ENCODE data around the gene MREG.

MREG gene

GRCh38 chr2:216034065-216034464 is 20.7 kb upstream of the MREG start:
- TF ChIP-seq, protein P1, sequence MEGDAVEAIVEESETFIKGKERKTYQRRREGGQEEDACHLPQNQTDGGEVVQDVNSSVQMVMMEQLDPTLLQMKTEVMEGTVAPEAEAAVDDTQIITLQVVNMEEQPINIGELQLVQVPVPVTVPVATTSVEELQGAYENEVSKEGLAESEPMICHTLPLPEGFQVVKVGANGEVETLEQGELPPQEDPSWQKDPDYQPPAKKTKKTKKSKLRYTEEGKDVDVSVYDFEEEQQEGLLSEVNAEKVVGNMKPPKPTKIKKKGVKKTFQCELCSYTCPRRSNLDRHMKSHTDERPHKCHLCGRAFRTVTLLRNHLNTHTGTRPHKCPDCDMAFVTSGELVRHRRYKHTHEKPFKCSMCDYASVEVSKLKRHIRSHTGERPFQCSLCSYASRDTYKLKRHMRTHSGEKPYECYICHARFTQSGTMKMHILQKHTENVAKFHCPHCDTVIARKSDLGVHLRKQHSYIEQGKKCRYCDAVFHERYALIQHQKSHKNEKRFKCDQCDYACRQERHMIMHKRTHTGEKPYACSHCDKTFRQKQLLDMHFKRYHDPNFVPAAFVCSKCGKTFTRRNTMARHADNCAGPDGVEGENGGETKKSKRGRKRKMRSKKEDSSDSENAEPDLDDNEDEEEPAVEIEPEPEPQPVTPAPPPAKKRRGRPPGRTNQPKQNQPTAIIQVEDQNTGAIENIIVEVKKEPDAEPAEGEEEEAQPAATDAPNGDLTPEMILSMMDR (conservative IDR thresholded peaks at IDR 0.05; ENCODE audit: low read depth, low read length), result peak; percentile 94
- no peak for DNase-seq (ENCODE audit: low read depth)
- no peak overlapping the region for H3K4me3 ChIP-seq (ENCODE audit: low read length)

DNA sequence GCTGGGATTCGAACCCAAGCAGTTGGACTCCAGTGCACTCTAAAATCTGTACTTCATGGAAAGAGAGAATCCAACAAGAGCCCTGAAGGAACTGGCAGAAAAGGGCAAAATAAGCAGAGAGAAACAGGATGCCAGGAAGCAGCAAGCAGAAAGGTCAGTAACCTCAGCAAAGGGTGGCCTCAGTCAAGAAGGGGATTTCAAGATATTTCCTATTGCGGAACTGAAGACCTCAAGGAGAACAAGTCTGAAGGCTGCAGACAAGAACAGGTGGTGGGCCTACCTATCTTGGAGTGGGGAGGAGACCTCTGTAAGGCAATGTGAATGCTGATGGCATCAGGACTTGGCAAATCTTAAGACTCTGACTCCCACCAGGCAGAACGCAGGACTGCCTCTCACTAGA is 20.1 kb upstream of the MREG start:
- H3K4me3 ChIP-seq (ENCODE audit: low read length), result no peak overlapping the region
- DNase-seq (ENCODE audit: low read depth), result no peak
- TF ChIP-seq, protein P1 (conservative IDR thresholded peaks at IDR 0.05; ENCODE audit: low read depth, low read length), result no peak

DNA sequence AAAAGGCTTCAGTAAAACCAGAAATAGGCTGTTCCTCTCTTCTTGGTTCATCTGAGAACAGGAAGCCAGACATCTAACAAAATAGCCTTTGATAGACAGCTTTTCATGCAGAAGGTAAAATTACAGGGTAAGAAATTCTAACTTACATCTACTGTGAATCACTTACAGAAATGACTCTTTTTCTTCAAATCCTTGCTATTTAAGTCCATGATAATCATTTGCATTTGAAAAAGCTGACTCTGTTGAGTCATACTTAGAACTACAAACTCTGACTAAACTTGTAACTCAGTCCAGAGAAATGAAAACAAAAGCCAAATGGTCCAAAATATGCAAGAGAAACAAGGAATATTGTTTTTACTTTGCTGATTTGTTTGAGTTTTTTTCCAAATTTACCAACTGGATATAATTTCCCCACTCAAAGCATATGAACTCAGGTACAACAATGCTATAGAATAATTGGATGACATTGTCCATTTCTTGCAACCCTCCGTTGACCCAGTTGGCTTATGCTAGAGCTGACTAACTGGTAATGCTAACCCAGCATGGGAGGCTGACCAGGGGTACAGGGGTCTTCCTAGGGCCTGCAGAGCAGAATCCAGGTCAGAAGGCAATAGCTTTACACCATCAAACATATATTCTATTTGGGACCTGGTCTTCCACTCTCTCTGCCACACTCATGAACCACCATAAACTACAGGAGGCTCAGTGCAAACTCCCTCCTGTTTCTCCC is 18.8 kb upstream of the MREG start:
- TF ChIP-seq, protein P1 (conservative IDR thresholded peaks at IDR 0.05; ENCODE audit: low read depth, low read length), result no peak
- no peak overlapping the region for H3K4me3 ChIP-seq (ENCODE audit: low read length)
- DNase-seq (ENCODE audit: low read depth), result no peak

- TF ChIP-seq, protein P1 (conservative IDR thresholded peaks at IDR 0.05; ENCODE audit: low read depth, low read length), result no peak
- DNase-seq (ENCODE audit: low read depth), result no peak
- H3K4me3 ChIP-seq (ENCODE audit: low read length), result no peak overlapping the region
These were observed 16.9 kb upstream of the MREG start for GRCh38 chr2:216030216-216030615.

DNA sequence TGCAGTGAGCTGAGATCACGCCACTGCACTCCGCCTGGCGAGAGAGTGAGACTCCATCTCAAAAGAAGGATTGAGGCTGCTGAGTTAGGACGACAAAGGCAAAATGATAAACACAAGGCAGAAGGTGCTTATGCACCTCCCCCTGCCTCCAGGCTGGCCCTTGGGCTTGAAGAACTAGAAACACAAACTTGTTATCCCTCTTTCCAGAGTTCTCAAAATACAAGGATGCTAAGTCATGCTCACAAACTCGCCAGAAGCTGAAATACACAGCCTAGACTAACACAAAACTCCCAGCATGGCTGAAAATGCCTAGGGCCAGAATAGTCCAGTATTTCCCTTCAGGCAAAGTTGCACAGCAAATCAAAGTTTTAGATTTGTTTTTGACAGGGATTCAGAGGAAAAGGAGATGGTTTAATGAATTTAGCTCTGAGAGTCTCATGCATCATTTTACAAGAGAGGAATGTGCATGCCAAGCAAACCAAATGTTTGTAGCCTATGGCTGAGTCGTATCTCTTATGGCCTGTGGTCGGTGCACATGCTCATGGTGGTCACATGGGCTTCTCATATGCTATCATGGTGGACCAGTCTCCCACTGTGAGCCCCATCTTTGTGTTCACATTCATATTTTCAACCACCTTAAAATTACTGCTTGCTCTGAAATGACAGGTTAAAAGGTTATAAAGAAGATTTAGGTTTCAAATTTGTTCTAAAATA is 16.2 kb upstream of the MREG start:
- TF ChIP-seq, protein P1 (conservative IDR thresholded peaks at IDR 0.05; ENCODE audit: low read depth, low read length), result no peak
- no peak for DNase-seq (ENCODE audit: low read depth)

GRCh38 chr2:216024779-216025336 is 11.5 kb upstream of the MREG start:
- no peak overlapping the region for H3K4me3 ChIP-seq (ENCODE audit: low read length)
- TF ChIP-seq, protein P1 (conservative IDR thresholded peaks at IDR 0.05; ENCODE audit: low read depth, low read length), result no peak
- no peak for DNase-seq (ENCODE audit: low read depth)

More for the DNA sequence above, 16.2 kb upstream of the MREG start:
- no peak overlapping the region for H3K4me3 ChIP-seq (ENCODE audit: low read length)
